Spleen (tissue), 11 donors: ENCODE data around the gene LAYN. TPM values are rescaled to one million over a fixed set of nuclear protein-coding genes. Genes with fewer than 3 reads are reported as not detected.

Experiments used
- DNase-seq: peaks from one replicate; pipeline ENCODE4 v3.0.0-alpha.2; 2020
- H3K27ac ChIP-seq, 8 donors: fragments of 200-600 bp; sonication (generic) in 7 of 8; 1 replicate in 4 of 8; 2 replicates in 4 of 8; pipeline versions ENCODE4 v1.5.0 to v1.8.0; 2016 to 2021; ENCODE audit warnings: inconsistent platforms in 4 of 8, mild to moderate bottlenecking in 4 of 8, moderate library complexity in 1 of 8
- H3K27me3 ChIP-seq, 7 donors: fragments of 200-600 bp; sonication (generic) in 6 of 7; replicated peaks in 1 of 7; 1 replicate in 4 of 7; 2 replicates in 3 of 7; pipeline versions ENCODE4 v1.5.0 to v1.8.0; 2016 to 2021; ENCODE audit warnings: inconsistent platforms in 3 of 7, mild to moderate bottlenecking in 1 of 7
- H3K36me3 ChIP-seq, 6 donors: fragments of 200-600 bp; sonication (generic) in 5 of 6; 1 replicate in 4 of 6; 2 replicates in 2 of 6; pipeline versions ENCODE4 v1.5.0 to v1.8.0; 2016 to 2021; ENCODE audit warnings: inconsistent platforms in 2 of 6
- H3K4me1 ChIP-seq, 6 donors: fragments of 200-600 bp; sonication (generic) in 5 of 6; 1 replicate in 3 of 6; 2 replicates in 3 of 6; pipeline versions ENCODE4 v1.5.0 to v1.8.0; 2016 to 2021; ENCODE audit warnings: inconsistent platforms in 3 of 6
- H3K4me3 ChIP-seq, 8 donors: fragments of 200-600 bp; sonication (generic) in 7 of 8; 1 replicate in 4 of 8; 2 replicates in 4 of 8; pipeline versions ENCODE4 v1.5.0 to v1.8.0; 2016 to 2021; ENCODE audit warnings: inconsistent platforms in 4 of 8, mild to moderate bottlenecking in 4 of 8, moderate library complexity in 2 of 8
- H3K9me3 ChIP-seq, 8 donors: fragments of 200-600 bp; sonication (generic) in 7 of 8; 1 replicate in 4 of 8; 2 replicates in 4 of 8; pipeline versions ENCODE4 v1.5.0 to v1.8.0; 2016 to 2021; ENCODE audit warnings: inconsistent platforms in 4 of 8
- CTCF ChIP-seq, 11 experiments: fragments of 200-600 bp in 7 of 11; fragments of 450-650 bp in 4 of 11; sonication (generic) in 4 of 11; IDR thresholded peaks in 8 of 11; conservative IDR thresholded peaks in 3 of 11; 1 replicate in 7 of 11; 2 replicates in 4 of 11; pipeline versions ENCODE4 v1.4.0 to v1.8.0; 2016 to 2021; ENCODE audit warnings: antibody characterized with exemption in 11 of 11, inconsistent platforms in 4 of 11, mild to moderate bottlenecking in 1 of 11
- POLR2A ChIP-seq, 3 donors: fragments of 450-650 bp; IDR thresholded peaks; one replicate each; pipeline ENCODE4 v1.5.1; 2017; ENCODE audit warnings: antibody characterized with exemption in 3 of 3, mild to moderate bottlenecking in 1 of 3
- POLR2AphosphoS5 ChIP-seq, 3 donors: sonication (generic); formaldehyde crosslinking; IDR thresholded peaks; one replicate each; pipeline ENCODE4 v1.5.1; 2017; ENCODE audit warnings: antibody characterized with exemption in 3 of 3
- WGBS, 5 donors: extraction: QIAGEN DNeasy Blood & Tissue Kit in 3 of 5; methylation state at CpG; one replicate each; pipeline versions ENCODE4 v1.1.5 to v1.1.7; 2013 to 2018; 5-methylcytosine and 5-hydroxymethylcytosine counted together
- intact Hi-C: fragments of 100-400 bp; cut with DNase I; formaldehyde crosslinking; loops from one replicate; pipeline ENCODE4 v1.15.0; 2023; ENCODE audit warnings: low total_unique reads
- polyA plus RNA-seq, 3 donors: library from polyadenylated mRNA; stranded (reverse); fragments of 200-250 nt; gene quantifications; one replicate each; pipeline ENCODE4 v1.2.1, GENCODE V29; 2013
- total RNA-seq, 7 donors: library from RNA; depleted of rRNA in 3 of 7; stranded (reverse); fragments of >200 nt in 3 of 7; fragmentation: NEBNext Ultra II Directional in 4 of 7; extraction: Animal tissue kit (Norgen Biotek cat#: 25700) in 4 of 7; gene quantifications; one replicate each; pipeline versions ENCODE4 v1.1.0 to v1.2.1, GENCODE V29; 2016 to 2021
- donor health status: healthy with polysubstance abuse.
- donor health status: DM: no; HTN: no; CAD: no; lungs with moderate emphysema.
- donor health status: DM: no; HTN: no; CAD: no.
- donor health status: Bipolar disorder and iron deficiency.
- donor health status: healthy.
- donor health status: DM: no; HTN: no; CAD: no.
- donor health status: DM: yes; HTN: yes; CAD: no.

LAYN gene
- total and polyA plus RNA-seq, 10 donors: 3.1 to 14.7 (median 10.0) TPM

- peaks cover 0 to 19% (median 9%) of the 10 kb centered on the region in 8 donors for H3K9me3 ChIP-seq
- H3K4me3 ChIP-seq: no peak overlapping the region
- H3K4me1 ChIP-seq: no peaks in the 10 kb centered on the region
- H3K36me3 ChIP-seq: peaks cover 0 to 26% (median 2%) of the 10 kb centered on the region in 6 donors
- intact Hi-C loops: no loop called here
- H3K27me3 ChIP-seq: no peaks in the 10 kb centered on the region
- no peak overlapping the region for H3K27ac ChIP-seq
- TF ChIP-seq CTCF (IDR thresholded peaks at IDR 0.05 in 8 of 11, conservative IDR thresholded peaks at IDR 0.05 in 3 of 11) (no peak), POLR2AphosphoS5 (IDR thresholded peaks at IDR 0.05) (no peak), POLR2A (IDR thresholded peaks at IDR 0.05) (no peak)
- DNase-seq: no peak
Measured at GRCh38 chr11:111555255-111555654, 14.7 kb downstream of the LAYN start.

DNA sequence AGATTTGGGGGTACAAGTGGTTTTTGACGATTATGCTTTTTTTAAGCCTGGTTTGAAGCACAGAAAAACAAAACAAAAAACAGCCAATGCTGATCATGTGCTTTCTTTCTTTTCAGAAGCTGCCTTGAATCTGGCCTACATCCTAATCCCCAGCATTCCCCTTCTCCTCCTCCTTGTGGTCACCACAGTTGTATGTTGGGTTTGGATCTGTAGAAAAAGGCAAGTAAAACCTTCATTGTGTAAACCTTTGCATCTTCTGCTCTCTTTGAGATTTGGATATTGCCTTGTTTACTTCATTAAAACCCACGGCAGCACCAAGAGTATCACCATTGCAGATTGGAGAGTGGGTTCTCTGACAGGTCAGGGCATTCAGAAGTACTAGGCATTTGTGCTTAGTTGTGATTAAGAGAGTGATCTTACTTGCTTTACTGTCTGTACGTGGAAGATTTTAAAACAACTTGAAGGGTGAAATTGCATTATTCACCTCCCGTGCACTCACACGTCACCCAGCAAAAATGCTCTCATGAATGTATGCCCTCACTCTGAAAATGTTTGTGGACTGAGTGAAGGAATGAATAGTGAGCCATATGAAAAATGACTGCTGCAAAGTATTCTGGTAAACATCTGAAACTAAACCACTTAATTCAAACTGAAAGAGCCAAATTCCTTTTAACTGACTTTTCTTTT, 17.0 kb downstream of the LAYN start:
- DNase-seq: no peak
- TF ChIP-seq CTCF (IDR thresholded peaks at IDR 0.05 in 8 of 11, conservative IDR thresholded peaks at IDR 0.05 in 3 of 11): no peak
- no peak for TF ChIP-seq POLR2A (IDR thresholded peaks at IDR 0.05)
- WGBS, 5 donors: 76 to 92% (median 86%) methylated on average over 5 of the region's 5 CpGs
- intact Hi-C loops: no loop called here
- no peak overlapping the region for H3K27ac ChIP-seq
- H3K27me3 ChIP-seq: no peaks in the 10 kb centered on the region
- no peak overlapping the region for H3K4me3 ChIP-seq
- H3K36me3 ChIP-seq: peaks cover 0 to 33% (median 2%) of the 10 kb centered on the region in 6 donors
- peaks cover 0 to 19% (median 9%) of the 10 kb centered on the region in 8 donors for H3K9me3 ChIP-seq
- H3K4me1 ChIP-seq: peaks cover 0 to 5% (median 0%) of the 10 kb centered on the region in 6 donors

DNA sequence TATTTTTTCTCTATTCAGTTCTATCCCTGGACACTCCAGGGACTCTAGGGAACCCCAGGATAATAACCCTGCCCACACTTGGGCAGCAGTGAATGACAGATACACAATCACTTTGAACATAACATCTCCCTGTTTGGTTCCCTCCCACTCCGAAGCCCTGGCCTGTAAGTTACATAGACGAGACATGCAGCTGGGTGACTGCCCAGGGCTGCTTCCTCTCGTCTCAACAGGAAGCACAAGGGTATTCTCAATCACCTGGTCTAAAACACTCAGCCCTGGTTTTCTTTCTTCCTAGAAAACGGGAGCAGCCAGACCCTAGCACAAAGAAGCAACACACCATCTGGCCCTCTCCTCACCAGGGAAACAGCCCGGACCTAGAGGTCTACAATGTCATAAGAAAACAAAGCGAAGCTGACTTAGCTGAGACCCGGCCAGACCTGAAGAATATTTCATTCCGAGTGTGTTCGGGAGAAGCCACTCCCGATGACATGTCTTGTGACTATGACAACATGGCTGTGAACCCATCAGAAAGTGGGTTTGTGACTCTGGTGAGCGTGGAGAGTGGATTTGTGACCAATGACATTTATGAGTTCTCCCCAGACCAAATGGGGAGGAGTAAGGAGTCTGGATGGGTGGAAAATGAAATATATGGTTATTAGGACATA, 19.4 kb downstream of the LAYN start:
- Histone ChIP-seq H3K4me3 (no peak overlapping the region), H3K27ac (no peak overlapping the region), H3K9me3 (peaks cover 0 to 19% (median 9%) of the 10 kb centered on the region in 8 donors), H3K27me3 (no peaks in the 10 kb centered on the region), H3K36me3 (peaks cover 0 to 33% (median 2%) of the 10 kb centered on the region in 6 donors), H3K4me1 (peaks cover 0 to 5% (median 2%) of the 10 kb centered on the region in 6 donors)
- TF ChIP-seq CTCF (IDR thresholded peaks at IDR 0.05 in 8 of 11, conservative IDR thresholded peaks at IDR 0.05 in 3 of 11) (no peak), POLR2A (IDR thresholded peaks at IDR 0.05) (no peak), POLR2AphosphoS5 (IDR thresholded peaks at IDR 0.05) (no peak)
- no peak for DNase-seq
- WGBS, 5 donors: 73 to 79% (median 74%) methylated on average over 11 of the region's 11 CpGs
- intact Hi-C loops: no loop called here

DNA sequence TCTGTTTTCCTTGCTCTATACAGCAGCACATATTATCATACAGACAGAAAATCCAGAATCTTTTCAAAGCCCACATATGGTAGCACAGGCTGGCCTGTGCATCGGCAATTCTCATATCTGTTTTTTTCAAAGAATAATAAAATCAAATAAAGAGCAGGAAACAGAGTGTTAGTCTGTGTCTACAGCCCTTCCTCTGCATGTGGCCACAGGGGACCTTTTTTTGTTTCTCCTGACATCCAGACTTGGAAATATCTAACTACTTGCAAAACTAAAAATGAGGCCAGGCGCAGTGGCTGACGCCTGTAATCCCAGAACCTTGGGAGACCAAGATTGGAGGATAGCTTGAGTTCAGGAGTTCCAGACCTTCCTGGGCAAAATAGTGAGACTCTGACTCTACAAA, 20.3 kb downstream of the LAYN start:
- no peak for DNase-seq
- Histone ChIP-seq H3K27me3 (no peaks in the 10 kb centered on the region), H3K9me3 (peaks cover 0 to 12% (median 6%) of the 10 kb centered on the region in 8 donors), H3K27ac (no peak overlapping the region), H3K4me3 (no peak overlapping the region), H3K4me1 (peaks cover 0 to 12% (median 3%) of the 10 kb centered on the region in 6 donors), H3K36me3 (peaks cover 0 to 25% (median 2%) of the 10 kb centered on the region in 6 donors)
- 77 to 85% (median 80%) methylated on average over 3 of the region's 3 CpGs for WGBS, 5 donors
- intact Hi-C loops: no loop called here
- no peak for TF ChIP-seq CTCF (IDR thresholded peaks at IDR 0.05 in 8 of 11, conservative IDR thresholded peaks at IDR 0.05 in 3 of 11)
- no peak for TF ChIP-seq POLR2A (IDR thresholded peaks at IDR 0.05)
- TF ChIP-seq POLR2AphosphoS5 (IDR thresholded peaks at IDR 0.05): no peak
